ENCODE measurements around the gene STAT2.
"Not testable (repeated sequence)": the region's sequence is repeated elsewhere in the genome, so short reads cannot be mapped to it uniquely, and the experiment has no call there.

DNA sequence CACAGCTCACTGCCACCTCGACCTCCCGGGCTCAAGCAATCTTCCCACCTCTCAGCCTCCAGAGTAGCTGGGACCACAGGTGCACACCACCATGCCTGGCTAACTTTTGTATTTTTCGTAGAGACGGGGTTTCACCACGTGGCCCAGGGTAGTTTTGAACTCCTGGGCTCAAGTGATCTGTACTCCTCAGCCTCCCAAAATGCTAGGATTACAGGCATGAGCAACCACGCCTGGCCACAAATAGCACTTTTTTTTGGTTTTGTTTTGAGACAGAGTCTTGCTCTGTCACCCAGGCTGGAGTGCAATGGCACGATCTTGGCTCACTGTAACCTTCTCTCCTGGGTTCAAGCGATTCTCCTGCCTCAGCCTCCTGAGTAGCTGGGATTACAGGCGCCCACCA is 12.7 kb downstream of the STAT2 start:
- TF ChIP-seq, protein P1, sequence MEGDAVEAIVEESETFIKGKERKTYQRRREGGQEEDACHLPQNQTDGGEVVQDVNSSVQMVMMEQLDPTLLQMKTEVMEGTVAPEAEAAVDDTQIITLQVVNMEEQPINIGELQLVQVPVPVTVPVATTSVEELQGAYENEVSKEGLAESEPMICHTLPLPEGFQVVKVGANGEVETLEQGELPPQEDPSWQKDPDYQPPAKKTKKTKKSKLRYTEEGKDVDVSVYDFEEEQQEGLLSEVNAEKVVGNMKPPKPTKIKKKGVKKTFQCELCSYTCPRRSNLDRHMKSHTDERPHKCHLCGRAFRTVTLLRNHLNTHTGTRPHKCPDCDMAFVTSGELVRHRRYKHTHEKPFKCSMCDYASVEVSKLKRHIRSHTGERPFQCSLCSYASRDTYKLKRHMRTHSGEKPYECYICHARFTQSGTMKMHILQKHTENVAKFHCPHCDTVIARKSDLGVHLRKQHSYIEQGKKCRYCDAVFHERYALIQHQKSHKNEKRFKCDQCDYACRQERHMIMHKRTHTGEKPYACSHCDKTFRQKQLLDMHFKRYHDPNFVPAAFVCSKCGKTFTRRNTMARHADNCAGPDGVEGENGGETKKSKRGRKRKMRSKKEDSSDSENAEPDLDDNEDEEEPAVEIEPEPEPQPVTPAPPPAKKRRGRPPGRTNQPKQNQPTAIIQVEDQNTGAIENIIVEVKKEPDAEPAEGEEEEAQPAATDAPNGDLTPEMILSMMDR (IDR thresholded peaks at IDR 0.05) = not testable (repeated sequence)
- not testable (repeated sequence) for TF ChIP-seq POLR2AphosphoS5 (IDR thresholded peaks at IDR 0.05; ENCODE audit: low read depth, low read length); SIN3A (IDR thresholded peaks at IDR 0.05; ENCODE audit: borderline replicate concordance, insufficient read depth, low read depth, low read length); TCF7L2 (IDR thresholded peaks at IDR 0.05; ENCODE audit: low read depth, low read length)
- TF ChIP-seq, protein P2, sequence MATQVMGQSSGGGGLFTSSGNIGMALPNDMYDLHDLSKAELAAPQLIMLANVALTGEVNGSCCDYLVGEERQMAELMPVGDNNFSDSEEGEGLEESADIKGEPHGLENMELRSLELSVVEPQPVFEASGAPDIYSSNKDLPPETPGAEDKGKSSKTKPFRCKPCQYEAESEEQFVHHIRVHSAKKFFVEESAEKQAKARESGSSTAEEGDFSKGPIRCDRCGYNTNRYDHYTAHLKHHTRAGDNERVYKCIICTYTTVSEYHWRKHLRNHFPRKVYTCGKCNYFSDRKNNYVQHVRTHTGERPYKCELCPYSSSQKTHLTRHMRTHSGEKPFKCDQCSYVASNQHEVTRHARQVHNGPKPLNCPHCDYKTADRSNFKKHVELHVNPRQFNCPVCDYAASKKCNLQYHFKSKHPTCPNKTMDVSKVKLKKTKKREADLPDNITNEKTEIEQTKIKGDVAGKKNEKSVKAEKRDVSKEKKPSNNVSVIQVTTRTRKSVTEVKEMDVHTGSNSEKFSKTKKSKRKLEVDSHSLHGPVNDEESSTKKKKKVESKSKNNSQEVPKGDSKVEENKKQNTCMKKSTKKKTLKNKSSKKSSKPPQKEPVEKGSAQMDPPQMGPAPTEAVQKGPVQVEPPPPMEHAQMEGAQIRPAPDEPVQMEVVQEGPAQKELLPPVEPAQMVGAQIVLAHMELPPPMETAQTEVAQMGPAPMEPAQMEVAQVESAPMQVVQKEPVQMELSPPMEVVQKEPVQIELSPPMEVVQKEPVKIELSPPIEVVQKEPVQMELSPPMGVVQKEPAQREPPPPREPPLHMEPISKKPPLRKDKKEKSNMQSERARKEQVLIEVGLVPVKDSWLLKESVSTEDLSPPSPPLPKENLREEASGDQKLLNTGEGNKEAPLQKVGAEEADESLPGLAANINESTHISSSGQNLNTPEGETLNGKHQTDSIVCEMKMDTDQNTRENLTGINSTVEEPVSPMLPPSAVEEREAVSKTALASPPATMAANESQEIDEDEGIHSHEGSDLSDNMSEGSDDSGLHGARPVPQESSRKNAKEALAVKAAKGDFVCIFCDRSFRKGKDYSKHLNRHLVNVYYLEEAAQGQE (IDR thresholded peaks at IDR 0.05; ENCODE audit: insufficient read depth in 1 of 2, low read depth in 2 of 2, low read length in 1 of 2) = not testable (repeated sequence)
